Esophagus squamous epithelium (tissue), 4 donors: ENCODE results near the gene STK24.

Experiments used
- POLR2A ChIP-seq, 4 donors: fragments of 450-650 bp; IDR thresholded peaks; one replicate each; pipeline ENCODE4 v1.6.1; 2017; ENCODE audit warnings: antibody characterized with exemption in 4 of 4, mild to moderate bottlenecking in 4 of 4, moderate library complexity in 3 of 4
- TF ChIP-seq, protein P1 (sequence below), 6 experiments: fragments of 450-650 bp in 4 of 6; fragments of 200-600 bp in 2 of 6; sonication (generic) in 2 of 6; IDR thresholded peaks; one replicate each; pipeline ENCODE4 v1.5.1; 2016 to 2019; ENCODE audit warnings: antibody characterized with exemption in 6 of 6, mild to moderate bottlenecking in 4 of 6, moderate library complexity in 4 of 6

DNA sequence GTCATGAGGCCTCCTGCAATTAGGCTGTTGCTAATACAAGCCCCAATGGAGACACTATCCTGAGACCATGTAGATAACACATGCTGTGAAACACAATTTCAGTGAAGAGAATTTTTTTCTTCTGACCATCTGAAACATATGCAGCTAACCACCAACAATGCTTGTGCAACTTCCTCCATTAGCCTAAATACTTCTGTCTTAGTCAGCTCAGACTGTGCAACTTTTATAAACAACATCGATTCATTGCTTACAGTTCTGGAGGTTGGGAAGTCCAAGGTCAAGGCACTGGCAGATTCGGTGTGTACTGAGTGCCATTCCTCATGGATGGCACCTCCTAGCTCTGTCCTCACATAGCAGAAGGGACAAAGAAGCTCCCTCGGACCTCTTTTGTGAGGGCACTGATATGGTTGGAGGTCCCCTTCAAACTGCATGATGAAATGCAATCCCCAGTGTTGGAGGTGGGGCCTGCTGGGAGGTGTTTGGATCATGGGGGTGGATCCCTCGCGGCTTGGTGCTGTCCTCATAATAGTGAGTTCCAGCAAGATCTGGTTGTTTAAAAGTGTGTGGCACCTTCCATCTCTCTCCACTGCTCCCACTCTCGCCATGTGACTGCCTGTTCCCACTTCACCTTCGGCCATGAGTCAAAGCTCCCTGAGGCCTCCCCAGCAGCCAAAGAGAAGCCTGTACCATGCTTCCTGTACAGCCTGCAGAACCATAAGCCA, 27.7 kb downstream of the STK24 start:
- TF ChIP-seq, protein P1, sequence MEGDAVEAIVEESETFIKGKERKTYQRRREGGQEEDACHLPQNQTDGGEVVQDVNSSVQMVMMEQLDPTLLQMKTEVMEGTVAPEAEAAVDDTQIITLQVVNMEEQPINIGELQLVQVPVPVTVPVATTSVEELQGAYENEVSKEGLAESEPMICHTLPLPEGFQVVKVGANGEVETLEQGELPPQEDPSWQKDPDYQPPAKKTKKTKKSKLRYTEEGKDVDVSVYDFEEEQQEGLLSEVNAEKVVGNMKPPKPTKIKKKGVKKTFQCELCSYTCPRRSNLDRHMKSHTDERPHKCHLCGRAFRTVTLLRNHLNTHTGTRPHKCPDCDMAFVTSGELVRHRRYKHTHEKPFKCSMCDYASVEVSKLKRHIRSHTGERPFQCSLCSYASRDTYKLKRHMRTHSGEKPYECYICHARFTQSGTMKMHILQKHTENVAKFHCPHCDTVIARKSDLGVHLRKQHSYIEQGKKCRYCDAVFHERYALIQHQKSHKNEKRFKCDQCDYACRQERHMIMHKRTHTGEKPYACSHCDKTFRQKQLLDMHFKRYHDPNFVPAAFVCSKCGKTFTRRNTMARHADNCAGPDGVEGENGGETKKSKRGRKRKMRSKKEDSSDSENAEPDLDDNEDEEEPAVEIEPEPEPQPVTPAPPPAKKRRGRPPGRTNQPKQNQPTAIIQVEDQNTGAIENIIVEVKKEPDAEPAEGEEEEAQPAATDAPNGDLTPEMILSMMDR (IDR thresholded peaks at IDR 0.05): no peak
- no peak for TF ChIP-seq POLR2A (IDR thresholded peaks at IDR 0.05)
